ENCODE measurements around the gene CCNO. TPM values are rescaled to one million over a fixed set of nuclear protein-coding genes. Genes with fewer than 3 reads are reported as not detected.

Gene CCNO
- total RNA-seq, 2 donors from 2014 or later: 7.3 to 10.5 TPM

DNA sequence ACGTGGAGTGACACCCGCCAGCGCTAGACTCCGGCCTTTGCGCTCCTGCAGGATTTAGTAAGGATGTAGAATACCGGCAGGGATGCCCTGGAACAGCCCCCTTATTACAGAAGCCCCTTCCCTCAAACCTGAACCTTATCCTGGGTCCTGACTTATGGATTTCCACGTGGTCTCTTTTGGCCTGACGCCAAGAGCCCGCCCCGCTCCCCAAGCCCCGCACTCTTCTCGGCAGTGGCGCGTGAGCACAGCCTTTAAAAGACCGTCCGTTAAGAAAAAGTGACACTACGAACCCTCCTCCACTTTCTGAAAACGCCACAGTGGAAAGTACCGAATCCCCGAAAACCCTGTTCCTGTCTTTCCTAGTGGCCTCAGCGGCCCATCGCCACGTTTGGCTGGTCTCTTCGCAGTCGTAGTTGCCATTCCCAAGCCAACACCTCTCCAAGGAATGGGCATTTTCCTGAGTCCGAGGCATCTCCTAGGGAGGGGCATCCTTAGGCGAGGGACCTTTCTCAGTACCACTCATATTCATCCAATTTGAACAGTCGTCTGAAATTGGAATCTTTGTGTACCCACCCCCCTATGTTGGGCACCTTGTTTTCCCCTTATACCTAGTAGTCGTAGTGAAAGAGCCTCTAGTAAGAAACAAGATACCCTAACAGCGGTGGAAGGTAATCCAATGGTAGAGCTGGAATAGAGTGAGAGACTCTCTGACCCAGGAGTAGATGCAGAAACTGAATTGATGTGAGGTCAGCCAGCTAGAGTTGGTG is 5.6 kb downstream of the CCNO start:
- Histone ChIP-seq H3K36me3 (replicated peaks in 1 of 2; ENCODE audit: insufficient read depth in 1 of 2, low read depth in 2 of 2) (no peaks in the 10 kb centered on the region), H3K27me3 (no peaks in the 10 kb centered on the region), H3K4me3 (peak overlapping the region; percentile 21 to 32), H3K9me3 (no peaks in the 10 kb centered on the region), H3K4me1 (peaks cover 35% of the 10 kb centered on the region), H3K27ac (peak overlapping the region in 3 of 4 donors; percentile 24 to 62 (median 47))
- DNase-seq: no peak
- WGBS, 2 donors: 8 to 16% methylated on average over 28 to 30 of the region's 30 CpGs
- intact Hi-C loops (cut with DNase I): loop anchor here (5.0 kb wide), 1 partner anchor 46 kb away; no protein-coding TSS in a partner anchor
- no peak for ATAC-seq
- TF ChIP-seq, protein P1, sequence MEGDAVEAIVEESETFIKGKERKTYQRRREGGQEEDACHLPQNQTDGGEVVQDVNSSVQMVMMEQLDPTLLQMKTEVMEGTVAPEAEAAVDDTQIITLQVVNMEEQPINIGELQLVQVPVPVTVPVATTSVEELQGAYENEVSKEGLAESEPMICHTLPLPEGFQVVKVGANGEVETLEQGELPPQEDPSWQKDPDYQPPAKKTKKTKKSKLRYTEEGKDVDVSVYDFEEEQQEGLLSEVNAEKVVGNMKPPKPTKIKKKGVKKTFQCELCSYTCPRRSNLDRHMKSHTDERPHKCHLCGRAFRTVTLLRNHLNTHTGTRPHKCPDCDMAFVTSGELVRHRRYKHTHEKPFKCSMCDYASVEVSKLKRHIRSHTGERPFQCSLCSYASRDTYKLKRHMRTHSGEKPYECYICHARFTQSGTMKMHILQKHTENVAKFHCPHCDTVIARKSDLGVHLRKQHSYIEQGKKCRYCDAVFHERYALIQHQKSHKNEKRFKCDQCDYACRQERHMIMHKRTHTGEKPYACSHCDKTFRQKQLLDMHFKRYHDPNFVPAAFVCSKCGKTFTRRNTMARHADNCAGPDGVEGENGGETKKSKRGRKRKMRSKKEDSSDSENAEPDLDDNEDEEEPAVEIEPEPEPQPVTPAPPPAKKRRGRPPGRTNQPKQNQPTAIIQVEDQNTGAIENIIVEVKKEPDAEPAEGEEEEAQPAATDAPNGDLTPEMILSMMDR (IDR thresholded peaks at IDR 0.05): no peak
- no peak for TF ChIP-seq POLR2A (IDR thresholded peaks at IDR 0.05)

GRCh38 chr5:55226934-55227663 is 6.3 kb downstream of the CCNO start, which contains the start of gene MCIDAS:
Gene MCIDAS (minus strand): TSS chr5:55227315. CDS start chr5:55227138, 177 bp downstream.
- intact Hi-C loops (cut with DNase I): loop anchor here (5.0 kb wide), 1 partner anchor 45 kb away; no protein-coding TSS in a partner anchor
- 0 to 1% methylated on average over 5 to 80 of the region's 80 CpGs for WGBS, 2 donors
- no peak for TF ChIP-seq POLR2A (IDR thresholded peaks at IDR 0.05)
- TF ChIP-seq, protein P1 (IDR thresholded peaks at IDR 0.05): peak; percentile 27 to 56 (median 41)

DNA sequence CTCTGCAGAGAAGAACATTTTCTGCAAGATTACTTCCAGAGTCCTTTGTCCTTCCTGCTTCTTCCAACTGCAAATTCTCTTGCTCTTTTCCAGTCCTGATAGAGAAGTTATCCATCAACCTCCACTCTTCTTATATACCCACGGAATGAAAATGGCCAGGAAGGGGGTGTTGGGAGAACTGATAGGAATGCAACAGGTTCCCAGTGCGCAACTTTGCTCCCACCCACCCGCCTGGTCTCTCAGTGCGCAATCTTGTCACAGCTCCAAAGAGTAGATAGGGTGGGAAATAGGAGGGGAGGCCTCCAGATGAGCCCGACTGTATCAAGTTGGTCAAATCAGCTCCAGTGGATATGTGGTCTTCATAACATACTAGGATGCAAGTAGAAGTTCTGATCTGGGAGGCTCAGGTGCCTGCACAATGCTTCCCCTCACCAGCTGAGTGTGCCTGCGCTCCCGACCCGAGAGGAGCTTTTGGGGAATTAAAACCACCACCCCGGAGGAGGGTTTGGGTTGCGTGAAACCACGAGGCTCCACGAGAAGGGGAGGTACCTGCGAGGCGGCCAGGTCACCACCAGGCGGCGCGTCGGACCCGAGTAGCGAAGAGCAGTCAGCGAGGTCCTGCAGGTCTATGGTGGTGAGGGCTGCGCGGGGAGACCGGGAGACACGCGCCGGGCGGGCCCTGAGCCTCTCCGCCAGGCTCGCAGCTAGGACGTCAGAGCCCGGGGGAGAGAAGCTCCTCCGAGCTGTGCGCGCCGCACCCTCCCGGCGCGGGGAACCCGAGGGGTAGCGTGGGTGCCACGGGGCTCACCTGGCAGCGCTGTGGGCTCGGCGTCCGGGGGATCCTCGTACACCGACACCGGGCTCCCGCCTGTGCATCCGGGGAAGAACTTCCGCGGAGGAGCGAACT is 7.1 kb downstream of the CCNO start:
- intact Hi-C loops (cut with DNase I): loop anchor here (5.0 kb wide), 1 partner anchor 44 kb away; no protein-coding TSS in a partner anchor
- WGBS, 2 donors: 5 to 55% methylated on average over 5 to 54 of the region's 54 CpGs
- Histone ChIP-seq H3K4me1 (peaks cover 29% of the 10 kb centered on the region), H3K4me3 (peak overlapping the region; percentile 21 to 32), H3K36me3 (replicated peaks in 1 of 2; ENCODE audit: insufficient read depth in 1 of 2, low read depth in 2 of 2) (no peaks in the 10 kb centered on the region), H3K27me3 (no peaks in the 10 kb centered on the region), H3K9me3 (no peaks in the 10 kb centered on the region), H3K27ac (peak overlapping the region in 3 of 4 donors; percentile 24 to 62 (median 47))
- peak in 1 of 3 donors; percentile 4 for TF ChIP-seq POLR2A (IDR thresholded peaks at IDR 0.05)
- TF ChIP-seq, protein P1 (IDR thresholded peaks at IDR 0.05): peak; percentile 20 to 61 (median 51)
- peak; percentile 50 for ATAC-seq
- DNase-seq: peak; percentile 41 to 62 (median 54)

More at GRCh38 chr5:55226934-55227663, 6.3 kb downstream of the CCNO start, which contains the start of gene MCIDAS:
- Histone ChIP-seq H3K36me3 (replicated peaks in 1 of 2; ENCODE audit: insufficient read depth in 1 of 2, low read depth in 2 of 2) (no peaks in the 10 kb centered on the region), H3K4me1 (peaks cover 35% of the 10 kb centered on the region), H3K27ac (peak within 1 kb of the TSS in 3 of 4 donors; percentile 24 to 62 (median 47)), H3K4me3 (peak within 1 kb of the TSS; percentile 21 to 32), H3K9me3 (no peaks in the 10 kb centered on the region), H3K27me3 (no peaks in the 10 kb centered on the region)
- ATAC-seq (peak; percentile 86), DNase-seq (peak; percentile 76 to 87 (median 80))

DNA sequence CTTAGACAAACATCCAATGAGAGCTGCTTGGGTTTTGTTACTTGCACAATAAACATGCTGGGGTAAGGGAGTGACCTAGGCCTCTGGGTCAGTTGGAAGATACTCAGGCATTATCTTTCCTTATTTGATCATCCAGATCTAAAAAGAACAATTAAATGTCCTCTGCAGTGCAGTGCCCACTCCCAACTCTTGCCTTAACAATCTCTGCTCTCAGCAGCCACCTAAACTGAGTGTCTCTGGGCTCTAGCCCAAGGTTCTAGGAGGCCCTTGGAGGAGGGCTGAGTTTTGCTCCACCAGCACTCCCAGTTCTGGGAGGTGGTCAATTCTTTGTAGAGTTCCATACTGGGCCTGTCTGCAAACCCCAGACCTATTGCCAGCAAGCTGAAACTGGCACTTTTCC is 8.1 kb downstream of the CCNO start:
- Histone ChIP-seq H3K4me3 (no peak overlapping the region), H3K4me1 (peaks cover 24% of the 10 kb centered on the region), H3K27ac (no peak overlapping the region), H3K9me3 (no peaks in the 10 kb centered on the region), H3K27me3 (no peaks in the 10 kb centered on the region), H3K36me3 (replicated peaks in 1 of 2; ENCODE audit: insufficient read depth in 1 of 2, low read depth in 2 of 2) (no peaks in the 10 kb centered on the region)
- no peak for ATAC-seq
- TF ChIP-seq POLR2A (IDR thresholded peaks at IDR 0.05): no peak
- TF ChIP-seq, protein P1 (IDR thresholded peaks at IDR 0.05): no peak
- DNase-seq: no peak
- intact Hi-C loops (cut with DNase I): loop anchor here (5.0 kb wide), 1 partner anchor 43 kb away; no protein-coding TSS in a partner anchor

Data from body of pancreas (tissue), 4 donors.